KG1 (cell line): ENCODE measurements around the gene CRADD.
"Not testable (repeated sequence)": the region's sequence is repeated elsewhere in the genome, so short reads cannot be mapped to it uniquely, and the experiment has no call there.

Source experiments
- DNase-seq: peaks from one replicate; lab custom pipeline; 2025; lab: John Stamatoyannopoulos, UW

Gene CRADD

GRCh38 chr12:93783832-93784231 lies 106.7 kb downstream of the CRADD start:
- no peak for DNase-seq

- DNase-seq, result no peak
These were observed 107.3 kb downstream of the CRADD start for GRCh38 chr12:93784339-93785086.

GRCh38 chr12:93785249-93786010 lies 108.3 kb downstream of the CRADD start:
- DNase-seq, result no peak

- DNase-seq, result no peak
These were observed 109.7 kb downstream of the CRADD start for GRCh38 chr12:93786656-93787397.

- DNase-seq, result no peak
These were observed 111.7 kb downstream of the CRADD start for GRCh38 chr12:93788853-93789252.

GRCh38 chr12:93789767-93790166 lies 112.6 kb downstream of the CRADD start:
- DNase-seq, result no peak

- DNase-seq, result no peak
These were observed 113.4 kb downstream of the CRADD start for GRCh38 chr12:93790472-93791152.

- no peak for DNase-seq
These were observed 115.8 kb downstream of the CRADD start for GRCh38 chr12:93793007-93793406.

- no peak for DNase-seq
These were observed 116.8 kb downstream of the CRADD start for GRCh38 chr12:93793983-93794382.

- DNase-seq, result no peak
These were observed 117.6 kb downstream of the CRADD start for GRCh38 chr12:93794738-93795137.

GRCh38 chr12:93795352-93795751 lies 118.2 kb downstream of the CRADD start:
- no peak for DNase-seq

- DNase-seq, result no peak
These were observed 119.6 kb downstream of the CRADD start for GRCh38 chr12:93796729-93797128.

GRCh38 chr12:93798279-93799151 lies 121.3 kb downstream of the CRADD start:
- no peak for DNase-seq

- DNase-seq, result not testable (repeated sequence)
These were observed 124.5 kb downstream of the CRADD start for GRCh38 chr12:93801666-93802065.

GRCh38 chr12:93802293-93802692 lies 125.1 kb downstream of the CRADD start:
- DNase-seq, result no peak

GRCh38 chr12:93802698-93803423 lies 125.7 kb downstream of the CRADD start:
- DNase-seq, result no peak

GRCh38 chr12:93803424-93803807 lies 126.2 kb downstream of the CRADD start:
- no peak for DNase-seq

- DNase-seq, result no peak
These were observed 127.4 kb downstream of the CRADD start for GRCh38 chr12:93804392-93805179.

GRCh38 chr12:93805736-93806141 lies 128.6 kb downstream of the CRADD start:
- no peak for DNase-seq

- DNase-seq, result no peak
These were observed 130.2 kb downstream of the CRADD start for GRCh38 chr12:93807354-93807753.
